Measurements from ENCODE around the gene OR1F1. TPM values are rescaled to one million over a fixed set of nuclear protein-coding genes. Genes with fewer than 3 reads are reported as not detected.

OR1F1 gene
- total and polyA plus RNA-seq, 2 experiments from 2014 or later = 0.38 TPM; not detected in 1

- peak; percentile 92 for DNase-seq (ENCODE audit: low spot score)
- peak; percentile 32; the same call in 1 of the 2 replicates for TF ChIP-seq NANOG (IDR thresholded peaks at IDR 0.05; ENCODE audit: borderline replicate concordance)
- peak; percentile 53 for TF ChIP-seq CREB1 (CRISPR knock-in tag; IDR thresholded peaks at IDR 0.05; ENCODE audit: low read depth)
- no peak for TF ChIP-seq POLR2AphosphoS5 (IDR thresholded peaks at IDR 0.05; ENCODE audit: low read depth)
- 0 out of 2 replicates have a peak, but pooled peaks have one; percentile 18 for TF ChIP-seq ZNF331 (CRISPR knock-in tag; IDR thresholded peaks at IDR 0.05; ENCODE audit: low read depth)
- H3K4me3 ChIP-seq = peak overlapping the region; percentile 62
- peak; percentile 31 for ATAC-seq
- peak overlapping the region; percentile 99 for H3K4me2 ChIP-seq
- H3K9me2 ChIP-seq (ENCODE audit: insufficient read depth) = no peaks in the 10 kb centered on the region
- H3K4me1 ChIP-seq (ENCODE audit: insufficient read depth) = no peaks in the 10 kb centered on the region
- peak overlapping the region; percentile 84 for H3K4me3 Mint-ChIP-seq
- no peaks in the 10 kb centered on the region for H3K36me3 ChIP-seq (ENCODE audit: insufficient read depth)
- H3K27me3 ChIP-seq (ENCODE audit: insufficient read depth) = peaks cover 9% of the 10 kb centered on the region
- peaks cover 29% of the 10 kb centered on the region for H3F3A ChIP-seq (replicated peaks; ENCODE audit: low read depth)
- H3K36me3 Mint-ChIP-seq (ENCODE audit: low read depth) = peaks cover 6% of the 10 kb centered on the region; the same call in 2 of the 3 replicates
- peaks cover 46% of the 10 kb centered on the region for H3K27me3 Mint-ChIP-seq (ENCODE audit: insufficient read depth, low read depth, poor library complexity)
- H3K27ac ChIP-seq (ENCODE audit: low read depth) = no peak overlapping the region
- H3K9me3 Mint-ChIP-seq = peaks cover 14% of the 10 kb centered on the region
- H3K4me1 Mint-ChIP-seq = peaks cover 2% of the 10 kb centered on the region; the same call in 1 of the 3 replicates
- H3K27ac Mint-ChIP-seq = no peak overlapping the region
- H2AFZ ChIP-seq = peak overlapping the region; percentile 80
- H3K79me2 ChIP-seq (replicated peaks; ENCODE audit: insufficient read depth) = no peaks in the 10 kb centered on the region
- no peaks in the 10 kb centered on the region for H4K20me1 ChIP-seq (replicated peaks; ENCODE audit: insufficient read depth)
Observed at GRCh38 chr16:3157229-3158025, 30.6 kb upstream of the OR1F1 start.

GRCh38 chr16:3158026-3158509 is 29.9 kb upstream of the OR1F1 start:
- Mint-ChIP-seq H3K36me3 (ENCODE audit: low read depth) (peaks cover 2% of the 10 kb centered on the region; the same call in 1 of the 3 replicates), H3K9me3 (peaks cover 10% of the 10 kb centered on the region; the same call in 2 of the 3 replicates), H3K4me3 (peak overlapping the region; percentile 84), H3K27me3 (ENCODE audit: insufficient read depth, low read depth, poor library complexity) (peaks cover 41% of the 10 kb centered on the region), H3K4me1 (peaks cover 2% of the 10 kb centered on the region; the same call in 1 of the 3 replicates), H3K27ac (no peak overlapping the region)
- Histone ChIP-seq H3K9me2 (ENCODE audit: insufficient read depth) (no peaks in the 10 kb centered on the region), H3K27me3 (ENCODE audit: insufficient read depth) (peaks cover 9% of the 10 kb centered on the region), H3K79me2 (replicated peaks; ENCODE audit: insufficient read depth) (no peaks in the 10 kb centered on the region), H3K4me2 (peak overlapping the region; percentile 99), H3K4me3 (peak overlapping the region; percentile 62), H3K36me3 (ENCODE audit: insufficient read depth) (no peaks in the 10 kb centered on the region), H3K4me1 (ENCODE audit: insufficient read depth) (no peaks in the 10 kb centered on the region), H3F3A (replicated peaks; ENCODE audit: low read depth) (peaks cover 28% of the 10 kb centered on the region), H3K27ac (ENCODE audit: low read depth) (no peak overlapping the region), H4K20me1 (replicated peaks; ENCODE audit: insufficient read depth) (no peaks in the 10 kb centered on the region), H2AFZ (peak overlapping the region; percentile 80)
- DNase-seq (ENCODE audit: low spot score) (peak; percentile 47), ATAC-seq (peak; percentile 22)
- no peak for TF ChIP-seq ZNF331 (CRISPR knock-in tag; IDR thresholded peaks at IDR 0.05; ENCODE audit: low read depth)

DNA sequence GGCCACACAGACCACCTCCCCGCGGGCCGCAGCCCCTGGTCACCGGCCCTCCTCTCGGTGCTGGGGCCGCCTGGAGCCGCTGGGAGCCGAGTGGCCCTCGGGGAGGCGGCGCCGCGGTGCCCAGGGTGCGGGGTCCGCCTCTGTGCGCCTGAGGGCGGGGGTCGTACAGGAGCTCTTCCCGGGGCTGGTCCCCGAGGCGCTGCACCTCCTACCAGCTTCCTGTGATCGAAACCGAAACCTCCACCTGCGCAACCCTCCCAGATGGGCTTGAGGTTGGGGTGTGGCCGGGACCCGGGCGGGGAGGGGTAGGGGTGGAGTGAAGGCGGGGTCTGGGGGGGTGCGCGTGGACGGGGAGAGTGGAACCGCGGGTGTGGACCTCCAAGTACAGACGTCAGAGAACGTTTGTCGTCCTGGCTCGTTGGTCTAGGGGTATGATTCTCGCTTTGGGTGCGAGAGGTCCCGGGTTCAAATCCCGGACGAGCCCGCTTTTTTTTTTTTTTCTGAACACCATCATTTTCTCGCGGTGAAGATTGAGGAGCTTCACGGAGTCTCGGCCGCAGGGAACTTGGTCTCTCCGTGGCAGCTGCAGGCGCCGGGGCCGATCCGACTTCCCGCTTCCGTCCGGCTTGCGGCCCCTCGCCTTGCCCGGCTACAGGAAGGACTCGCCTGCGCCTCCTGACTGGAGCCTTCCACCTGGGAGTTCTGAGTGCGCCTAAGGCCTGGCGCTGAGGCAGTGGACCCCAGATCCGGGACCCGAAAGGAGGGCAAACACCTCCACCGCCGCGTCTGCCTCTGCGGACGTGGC is 29.3 kb upstream of the OR1F1 start:
- peak overlapping the region; percentile 84 for H3K4me3 Mint-ChIP-seq
- H3F3A ChIP-seq (replicated peaks; ENCODE audit: low read depth) = peaks cover 28% of the 10 kb centered on the region
- H3K4me1 ChIP-seq (ENCODE audit: insufficient read depth) = no peaks in the 10 kb centered on the region; the same call in 1 of the 2 replicates
- H3K4me2 ChIP-seq = peak overlapping the region; percentile 99
- H3K36me3 ChIP-seq (ENCODE audit: insufficient read depth) = no peaks in the 10 kb centered on the region
- ATAC-seq = peak; percentile 60
- H3K4me3 ChIP-seq = peak overlapping the region; percentile 62
- peak; percentile 93 for DNase-seq (ENCODE audit: low spot score)
- no peaks in the 10 kb centered on the region for H3K9me2 ChIP-seq (ENCODE audit: insufficient read depth)
- no peaks in the 10 kb centered on the region for H4K20me1 ChIP-seq (replicated peaks; ENCODE audit: insufficient read depth)
- H3K27ac ChIP-seq (ENCODE audit: low read depth) = peak overlapping the region; percentile 87; the same call in 1 of the 2 replicates
- peak overlapping the region; percentile 97 for H2AFZ ChIP-seq
- peaks cover 2% of the 10 kb centered on the region; the same call in 1 of the 3 replicates for H3K36me3 Mint-ChIP-seq (ENCODE audit: low read depth)
- H3K79me2 ChIP-seq (replicated peaks; ENCODE audit: insufficient read depth) = no peaks in the 10 kb centered on the region
- H3K4me1 Mint-ChIP-seq = peaks cover 2% of the 10 kb centered on the region; the same call in 1 of the 3 replicates
- peaks cover 45% of the 10 kb centered on the region for H3K27me3 Mint-ChIP-seq (ENCODE audit: insufficient read depth, low read depth, poor library complexity)
- peak overlapping the region; percentile 91 for H3K27ac Mint-ChIP-seq
- peaks cover 13% of the 10 kb centered on the region; the same call in 2 of the 3 replicates for H3K9me3 Mint-ChIP-seq
- H3K27me3 ChIP-seq (ENCODE audit: insufficient read depth) = peaks cover 9% of the 10 kb centered on the region
- no peak for TF ChIP-seq ZNF331 (CRISPR knock-in tag; IDR thresholded peaks at IDR 0.05; ENCODE audit: low read depth)
- TF ChIP-seq EZH2phosphoT487 (IDR thresholded peaks at IDR 0.05; ENCODE audit: unreplicated experiment) = no peak
- TF ChIP-seq POLR2AphosphoS5 (IDR thresholded peaks at IDR 0.05; ENCODE audit: low read depth) = peak; percentile 6; the same call in 1 of the 2 replicates
- TF ChIP-seq STAT1 (IDR thresholded peaks at IDR 0.05; ENCODE audit: unreplicated experiment) = no peak
- peak; percentile 16; the same call in 1 of the 2 replicates for TF ChIP-seq ETS1 (IDR thresholded peaks at IDR 0.05)
